Measurements from ENCODE around the gene GID4.

DNA sequence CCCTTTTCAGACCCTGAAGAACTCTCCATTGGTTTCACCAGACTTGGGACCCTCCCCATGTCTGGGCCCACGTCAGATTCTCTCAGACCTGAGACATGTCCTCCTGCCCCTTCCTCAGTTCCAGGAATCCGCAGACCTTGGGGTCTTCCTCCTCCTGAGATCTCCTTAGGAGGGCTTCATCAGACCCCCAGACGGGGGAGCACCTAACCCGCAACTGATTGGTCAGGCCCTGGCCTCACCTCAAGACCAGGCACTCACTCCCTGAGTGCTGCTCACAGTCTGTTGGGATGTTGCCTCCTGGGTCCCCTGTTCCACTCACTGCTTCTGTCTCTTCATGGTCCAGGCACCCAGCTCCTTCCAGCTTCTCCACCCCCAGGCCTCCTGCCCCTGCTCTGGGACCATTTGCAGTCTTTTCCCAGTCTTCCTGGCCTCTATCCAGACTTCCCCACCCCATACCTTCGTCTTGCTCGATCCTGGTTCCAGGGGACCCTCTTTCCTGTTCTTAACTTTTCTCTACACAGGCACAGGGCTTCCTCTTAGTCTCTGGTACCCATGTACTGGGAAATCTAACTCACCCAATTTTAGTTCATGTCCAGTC lies 1.2 kb downstream of the GID4 start:
- no peak for TF ChIP-seq MYC (IDR thresholded peaks at IDR 0.05; ENCODE audit: low read depth, low read length)
- TF ChIP-seq CTCF (IDR thresholded peaks at IDR 0.05; ENCODE audit: low read depth, low read length): no peak

Measured in NB4 (cell line).